ENCODE measurements around the gene RPS6KB1. TPM values are rescaled to one million over a fixed set of nuclear protein-coding genes. Genes with fewer than 3 reads are reported as not detected.
A peak's percentile ranks its signal among the peaks of the same experiment; 100 is the strongest.

Gene RPS6KB1
- total RNA-seq, 3 donors from 2014 or later: 40.3 to 62.3 (median 47.5) TPM

- intact Hi-C loops (cut with DNase I; ENCODE audit: low total_unique reads): no loop called here
- Histone ChIP-seq H3K36me3 (no peaks in the 10 kb centered on the region), H3K27ac (peak overlapping the region; percentile 10 to 43), H3K4me1 (peaks cover 3 to 4% of the 10 kb centered on the region in 2 donors), H3K9me3 (no peaks in the 10 kb centered on the region), H3K27me3 (no peaks in the 10 kb centered on the region), H3K4me3 (no peak overlapping the region)
- DNase-seq (ENCODE audit: low spot score in 2 of 2): no peak
- TF ChIP-seq POLR2A (IDR thresholded peaks at IDR 0.05): no peak
- TF ChIP-seq, protein P1, sequence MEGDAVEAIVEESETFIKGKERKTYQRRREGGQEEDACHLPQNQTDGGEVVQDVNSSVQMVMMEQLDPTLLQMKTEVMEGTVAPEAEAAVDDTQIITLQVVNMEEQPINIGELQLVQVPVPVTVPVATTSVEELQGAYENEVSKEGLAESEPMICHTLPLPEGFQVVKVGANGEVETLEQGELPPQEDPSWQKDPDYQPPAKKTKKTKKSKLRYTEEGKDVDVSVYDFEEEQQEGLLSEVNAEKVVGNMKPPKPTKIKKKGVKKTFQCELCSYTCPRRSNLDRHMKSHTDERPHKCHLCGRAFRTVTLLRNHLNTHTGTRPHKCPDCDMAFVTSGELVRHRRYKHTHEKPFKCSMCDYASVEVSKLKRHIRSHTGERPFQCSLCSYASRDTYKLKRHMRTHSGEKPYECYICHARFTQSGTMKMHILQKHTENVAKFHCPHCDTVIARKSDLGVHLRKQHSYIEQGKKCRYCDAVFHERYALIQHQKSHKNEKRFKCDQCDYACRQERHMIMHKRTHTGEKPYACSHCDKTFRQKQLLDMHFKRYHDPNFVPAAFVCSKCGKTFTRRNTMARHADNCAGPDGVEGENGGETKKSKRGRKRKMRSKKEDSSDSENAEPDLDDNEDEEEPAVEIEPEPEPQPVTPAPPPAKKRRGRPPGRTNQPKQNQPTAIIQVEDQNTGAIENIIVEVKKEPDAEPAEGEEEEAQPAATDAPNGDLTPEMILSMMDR (IDR thresholded peaks at IDR 0.05): no peak
- TF ChIP-seq POLR2AphosphoS5 (IDR thresholded peaks at IDR 0.05): no peak
These were observed 35.8 kb upstream of the RPS6KB1 start for GRCh38 chr17:59856859-59857794.

DNA sequence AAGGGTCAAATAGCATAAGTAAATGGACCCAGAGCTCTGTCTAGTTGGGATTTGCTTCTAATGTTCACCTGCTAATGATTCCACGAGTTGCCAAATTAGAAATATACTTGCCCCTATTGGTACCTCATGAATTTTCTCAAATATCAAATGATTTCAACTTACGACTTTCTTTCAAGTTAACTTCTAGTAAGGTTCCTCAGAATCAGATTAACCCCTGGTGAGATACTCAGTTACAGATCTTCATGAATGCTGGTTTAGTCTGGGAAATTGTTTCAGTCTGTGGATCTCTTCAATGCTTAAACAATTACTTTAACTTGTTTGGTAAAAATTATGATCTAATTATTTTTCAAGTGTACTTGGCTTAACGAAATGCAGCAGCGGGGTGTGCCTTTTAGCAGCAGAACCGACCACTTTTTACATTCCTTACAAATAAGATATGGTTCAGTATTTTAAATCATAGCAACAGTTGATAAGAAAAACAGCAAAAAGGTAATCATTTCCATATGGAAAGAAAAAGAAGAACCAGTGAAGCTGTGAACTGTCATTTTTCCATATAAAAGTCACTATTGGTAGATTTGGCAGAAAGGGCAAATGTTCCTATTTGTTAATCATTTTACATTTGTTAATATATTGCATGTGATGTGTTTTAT lies 34.6 kb upstream of the RPS6KB1 start:
- no peak overlapping the region for H3K27ac ChIP-seq

DNA sequence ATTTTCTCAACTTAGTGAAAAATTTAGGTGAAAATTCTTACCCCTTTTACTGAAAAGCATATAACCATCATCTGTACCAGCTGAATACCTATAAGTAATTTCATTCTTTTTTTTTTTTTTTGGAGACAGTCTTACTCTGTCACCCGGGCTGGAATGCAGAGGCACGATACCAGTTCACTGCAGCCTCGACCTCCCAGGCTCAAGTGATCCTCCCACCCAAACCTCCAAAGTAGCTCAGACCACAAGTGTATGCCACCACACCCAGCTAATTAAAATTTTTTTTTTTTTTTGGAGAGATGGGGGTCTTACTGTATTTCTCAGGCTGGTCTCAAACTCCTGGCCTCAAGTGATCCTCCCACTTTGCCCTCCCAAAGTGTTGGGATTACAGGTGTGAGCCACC lies 34.0 kb upstream of the RPS6KB1 start:
- H3K4me1 ChIP-seq: no peaks in the 10 kb centered on the region
- intact Hi-C loops (cut with DNase I; ENCODE audit: low total_unique reads): no loop called here
- H3K36me3 ChIP-seq: no peaks in the 10 kb centered on the region
- no peak overlapping the region for H3K27ac ChIP-seq
- H3K9me3 ChIP-seq: no peaks in the 10 kb centered on the region
- H3K4me3 ChIP-seq: no peak overlapping the region
- TF ChIP-seq, protein P1 (IDR thresholded peaks at IDR 0.05): no peak
- TF ChIP-seq POLR2AphosphoS5 (IDR thresholded peaks at IDR 0.05) (no peak), POLR2A (IDR thresholded peaks at IDR 0.05) (no peak)
- DNase-seq (ENCODE audit: low spot score in 2 of 2): no peak
- H3K27me3 ChIP-seq: no peaks in the 10 kb centered on the region

More for the DNA sequence above, 34.6 kb upstream of the RPS6KB1 start:
- TF ChIP-seq POLR2A (IDR thresholded peaks at IDR 0.05) (no peak), POLR2AphosphoS5 (IDR thresholded peaks at IDR 0.05) (no peak)
- TF ChIP-seq, protein P1 (IDR thresholded peaks at IDR 0.05): no peak
- no peaks in the 10 kb centered on the region for H3K9me3 ChIP-seq
- no peaks in the 10 kb centered on the region for H3K36me3 ChIP-seq
- H3K4me3 ChIP-seq: no peak overlapping the region
- intact Hi-C loops (cut with DNase I; ENCODE audit: low total_unique reads): no loop called here
- no peaks in the 10 kb centered on the region for H3K27me3 ChIP-seq
- no peaks in the 10 kb centered on the region for H3K4me1 ChIP-seq
- DNase-seq (ENCODE audit: low spot score in 2 of 2): no peak

GRCh38 chr17:59859444-59860025 lies 33.4 kb upstream of the RPS6KB1 start:
- H3K4me3 ChIP-seq: no peak overlapping the region
- H3K9me3 ChIP-seq: no peaks in the 10 kb centered on the region
- TF ChIP-seq, protein P1 (IDR thresholded peaks at IDR 0.05): peak; percentile 68 to 76 (median 69)
- TF ChIP-seq POLR2A (IDR thresholded peaks at IDR 0.05): no peak
- no peaks in the 10 kb centered on the region for H3K4me1 ChIP-seq
- no peak for DNase-seq (ENCODE audit: low spot score in 2 of 2)
- no peaks in the 10 kb centered on the region for H3K36me3 ChIP-seq
- H3K27ac ChIP-seq: no peak overlapping the region
- intact Hi-C loops (cut with DNase I; ENCODE audit: low total_unique reads): no loop called here
- H3K27me3 ChIP-seq: no peaks in the 10 kb centered on the region
